ENCODE measurements around the gene CEBPA.
A peak's percentile ranks its signal among the peaks of the same experiment; 100 is the strongest.
"Not testable (repeated sequence)": the region's sequence is repeated elsewhere in the genome, so short reads cannot be mapped to it uniquely, and the experiment has no call there.

The CEBPA gene

DNA sequence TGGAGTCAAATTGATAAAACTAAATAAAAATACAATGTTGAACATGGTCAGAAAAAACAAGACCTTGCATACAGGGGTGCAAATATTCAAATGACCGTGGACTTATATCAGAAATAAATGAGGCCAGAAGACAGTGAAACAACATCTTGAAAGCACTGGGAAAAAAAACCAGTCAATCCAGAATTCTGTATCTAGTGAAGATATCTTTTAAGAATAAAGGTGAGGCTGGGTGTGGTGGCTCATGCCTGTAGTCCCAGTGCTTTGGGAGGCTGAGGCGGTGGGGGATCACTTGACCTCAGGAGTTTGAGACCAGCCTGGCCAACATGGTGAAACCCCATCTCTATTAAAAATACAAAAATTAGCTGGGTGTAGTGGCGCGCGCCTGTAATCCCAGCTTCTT is 15.2 kb upstream of the CEBPA start:
- H3K4me2 ChIP-seq (ENCODE audit: insufficient read depth, low read length) = no peak overlapping the region
- no peaks in the 10 kb centered on the region for H3K27me3 ChIP-seq (ENCODE audit: insufficient read depth, low read length, poor library complexity)
- no peaks in the 10 kb centered on the region for H3K36me3 ChIP-seq (ENCODE audit: insufficient read depth, low read length)
- no peak overlapping the region for H3K27ac ChIP-seq (ENCODE audit: low read length)
- no peaks in the 10 kb centered on the region for H3K79me2 ChIP-seq (ENCODE audit: insufficient read depth, low read length)
- H3K4me1 ChIP-seq (ENCODE audit: insufficient read depth, low read length) = no peaks in the 10 kb centered on the region
- H3K9me3 ChIP-seq (ENCODE audit: insufficient read depth, low read length, severe bottlenecking) = peaks cover 6% of the 10 kb centered on the region
- H4K20me1 ChIP-seq (ENCODE audit: insufficient read depth, low read length) = no peaks in the 10 kb centered on the region
- no peak overlapping the region for H3K9ac ChIP-seq (ENCODE audit: low read depth, low read length)
- DNase-seq (no peak), ATAC-seq (ENCODE audit: insufficient read depth, low read depth) (no peak)
- no peak overlapping the region for H2AFZ ChIP-seq (ENCODE audit: low read depth, low read length)
- no peak overlapping the region for H3K4me3 ChIP-seq (ENCODE audit: low read depth in 1 of 2, low read length in 2 of 2)
- no peak for TF ChIP-seq EZH2 (IDR thresholded peaks at IDR 0.05; ENCODE audit: borderline replicate concordance, low read depth, low read length, severe bottlenecking)
- TF ChIP-seq CTCF (IDR thresholded peaks at IDR 0.05; ENCODE audit: borderline replicate concordance, extremely low read depth, low read length, poor library complexity, severe bottlenecking) = no peak

DNA sequence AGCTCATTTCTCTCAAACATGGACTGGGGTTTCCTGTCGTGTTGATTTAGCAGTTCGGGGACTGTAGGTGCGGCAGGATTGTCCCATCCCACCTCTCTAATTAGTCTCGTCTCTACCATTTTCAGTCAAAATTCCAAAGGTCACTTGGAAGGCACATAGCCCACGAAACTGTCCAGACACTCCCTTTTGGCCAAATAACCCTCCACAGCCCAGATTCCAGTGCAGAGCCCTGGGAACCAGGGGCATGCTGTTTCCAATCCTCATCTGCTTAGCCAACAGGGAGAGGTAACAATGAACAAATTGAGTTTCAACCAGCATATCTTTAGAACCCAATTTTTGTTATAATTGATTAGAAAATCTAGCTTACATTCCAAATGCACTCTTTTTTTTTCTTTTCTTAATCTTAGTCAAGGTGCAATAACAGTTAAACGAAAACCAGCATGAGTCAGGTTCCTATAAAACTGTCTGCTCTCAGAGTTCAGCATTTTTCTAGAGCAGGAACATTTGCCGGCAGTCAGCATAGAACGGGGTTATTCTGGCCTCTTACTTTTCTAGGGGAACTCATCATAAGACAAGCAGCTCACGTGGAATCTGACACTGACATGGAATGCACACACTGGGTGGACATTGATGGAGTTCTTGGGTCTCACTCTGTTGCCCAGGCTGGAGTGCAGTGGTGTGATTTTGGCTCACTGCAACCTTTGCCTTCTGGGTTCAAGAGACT is 14.4 kb upstream of the CEBPA start:
- ATAC-seq (ENCODE audit: insufficient read depth, low read depth) = no peak
- Histone ChIP-seq H3K27ac (ENCODE audit: low read length) (no peak overlapping the region), H3K9me3 (ENCODE audit: insufficient read depth, low read length, severe bottlenecking) (peaks cover 5% of the 10 kb centered on the region), H2AFZ (ENCODE audit: low read depth, low read length) (no peak overlapping the region), H3K4me3 (ENCODE audit: low read depth in 1 of 2, low read length in 2 of 2) (no peak overlapping the region), H3K36me3 (ENCODE audit: insufficient read depth, low read length) (no peaks in the 10 kb centered on the region), H3K79me2 (ENCODE audit: insufficient read depth, low read length) (no peaks in the 10 kb centered on the region), H3K4me2 (ENCODE audit: insufficient read depth, low read length) (no peak overlapping the region), H4K20me1 (ENCODE audit: insufficient read depth, low read length) (no peaks in the 10 kb centered on the region), H3K4me1 (ENCODE audit: insufficient read depth, low read length) (no peaks in the 10 kb centered on the region), H3K9ac (ENCODE audit: low read depth, low read length) (no peak overlapping the region), H3K27me3 (ENCODE audit: insufficient read depth, low read length, poor library complexity) (no peaks in the 10 kb centered on the region)
- no peak for DNase-seq
- TF ChIP-seq CTCF (IDR thresholded peaks at IDR 0.05; ENCODE audit: borderline replicate concordance, extremely low read depth, low read length, poor library complexity, severe bottlenecking) = no peak
- no peak for TF ChIP-seq EZH2 (IDR thresholded peaks at IDR 0.05; ENCODE audit: borderline replicate concordance, low read depth, low read length, severe bottlenecking)

GRCh38 chr19:33312808-33313207 is 10.5 kb upstream of the CEBPA start:
- H3K4me2 ChIP-seq (ENCODE audit: insufficient read depth, low read length); H3K4me3 ChIP-seq (ENCODE audit: low read depth in 1 of 2, low read length in 2 of 2); ATAC-seq (ENCODE audit: insufficient read depth, low read depth); H3K27me3 ChIP-seq (ENCODE audit: insufficient read depth, low read length, poor library complexity); H3K79me2 ChIP-seq (ENCODE audit: insufficient read depth, low read length); H3K4me1 ChIP-seq (ENCODE audit: insufficient read depth, low read length); H3K36me3 ChIP-seq (ENCODE audit: insufficient read depth, low read length); H3K9me3 ChIP-seq (ENCODE audit: insufficient read depth, low read length, severe bottlenecking); H2AFZ ChIP-seq (ENCODE audit: low read depth, low read length); H3K27ac ChIP-seq (ENCODE audit: low read length); H3K9ac ChIP-seq (ENCODE audit: low read depth, low read length); DNase-seq; H4K20me1 ChIP-seq (ENCODE audit: insufficient read depth, low read length): not testable (repeated sequence)

DNA sequence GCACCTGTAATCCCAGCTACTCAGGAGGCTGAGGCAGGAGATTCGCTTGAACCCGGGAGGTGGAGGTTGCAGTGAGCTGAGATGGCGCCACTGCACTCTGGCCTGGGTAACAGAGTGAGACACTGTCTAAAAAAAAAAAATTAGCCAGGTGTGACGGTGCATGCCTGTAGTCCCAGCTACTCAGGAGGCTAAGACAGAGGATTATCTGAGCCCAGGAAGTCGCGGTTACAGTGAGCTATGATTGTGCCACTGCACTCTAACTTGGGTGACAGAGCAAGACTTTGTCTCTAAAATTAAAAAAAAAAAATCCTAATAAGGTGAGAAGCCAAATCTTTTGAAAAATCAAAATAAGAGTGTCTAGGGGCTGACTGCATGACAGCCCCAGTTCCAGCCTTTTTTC is 9.7 kb upstream of the CEBPA start:
- no peak overlapping the region for H3K4me2 ChIP-seq (ENCODE audit: insufficient read depth, low read length)
- no peak for TF ChIP-seq EZH2 (IDR thresholded peaks at IDR 0.05; ENCODE audit: borderline replicate concordance, low read depth, low read length, severe bottlenecking)
- no peak for TF ChIP-seq CTCF (IDR thresholded peaks at IDR 0.05; ENCODE audit: borderline replicate concordance, extremely low read depth, low read length, poor library complexity, severe bottlenecking)
- no peak overlapping the region for H3K4me3 ChIP-seq (ENCODE audit: low read depth in 1 of 2, low read length in 2 of 2)
- H3K79me2 ChIP-seq (ENCODE audit: insufficient read depth, low read length) = no peaks in the 10 kb centered on the region
- ATAC-seq (ENCODE audit: insufficient read depth, low read depth) (peak; percentile 69), DNase-seq (peak; percentile 23)
- no peak overlapping the region for H2AFZ ChIP-seq (ENCODE audit: low read depth, low read length)
- H4K20me1 ChIP-seq (ENCODE audit: insufficient read depth, low read length) = no peaks in the 10 kb centered on the region
- no peak overlapping the region for H3K9ac ChIP-seq (ENCODE audit: low read depth, low read length)
- H3K36me3 ChIP-seq (ENCODE audit: insufficient read depth, low read length) = no peaks in the 10 kb centered on the region
- no peaks in the 10 kb centered on the region for H3K9me3 ChIP-seq (ENCODE audit: insufficient read depth, low read length, severe bottlenecking)
- no peaks in the 10 kb centered on the region for H3K4me1 ChIP-seq (ENCODE audit: insufficient read depth, low read length)
- H3K27ac ChIP-seq (ENCODE audit: low read length) = no peak overlapping the region
- H3K27me3 ChIP-seq (ENCODE audit: insufficient read depth, low read length, poor library complexity) = no peaks in the 10 kb centered on the region
